HepG2 (cell line): ENCODE measurements around the gene OFD1. TPM values are rescaled to one million over a fixed set of nuclear protein-coding genes. Genes with fewer than 3 reads are reported as not detected.
"Not testable (repeated sequence)": the region's sequence is repeated elsewhere in the genome, so short reads cannot be mapped to it uniquely, and the experiment has no call there.

Source experiments
- ATAC-seq: fragments of 200-7000 bp; cut with Tn5 transposase; 3 replicates; pipeline ENCODE4 v1.9.1; 2020; ENCODE audit warnings: mild to moderate bottlenecking, moderate library complexity
- BruUV-seq: library from RNA; stranded (reverse); fragments of 400-500 nt; replicated peaks from 2 replicates; lab custom pipeline; 2021; lab: Mats Ljungman, UMichigan
- CTCF ChIA-PET: fragments of 300-600 bp; formaldehyde crosslinking; extraction: SDS; loops from one replicate; lab custom pipeline; 2021; ENCODE audit warnings: low total read pairs, inconsistent platforms, low intra/inter-chr PET ratio; lab: Yijun Ruan, JAX
- POLR2A ChIA-PET: fragments of 350-600 bp; sonication (Branson Sonifier 250); formaldehyde crosslinking; loops from one replicate; lab custom pipeline; 2020; ENCODE audit warnings: antibody characterized with exemption, inconsistent platforms; lab: Yijun Ruan, JAX
- DNase-seq: peaks from one replicate; pipeline ENCODE4 v3.0.0-alpha.2; 2015; ENCODE audit warnings: low spot score
- FAIRE-seq: peaks from 3 replicates; lab custom pipeline; 2011; peaks lifted over from hg19 to GRCh38; lab: Jason Lieb, UNC
- H2AFZ ChIP-seq: one replicate; pipeline ENCODE4 v1.6.1; 2011; ENCODE audit warnings: low read length, inconsistent platforms
- H3K27ac ChIP-seq: fragments of 300-600 bp; 3 replicates; pipeline ENCODE4 v1.8.0; 2011; ENCODE audit warnings: mixed run types, mild to moderate bottlenecking, mixed read lengths, low read length, inconsistent platforms; ENCODE audit not compliant: insufficient read depth; ENCODE audit errors: extremely low read length
- H3K27me3 ChIP-seq, 2 experiments: fragments of 200-600 bp in 1 of 2; 2 replicates in 1 of 2; 3 replicates in 1 of 2; pipeline versions ENCODE4 v1.6.0 to v1.8.0; 2011; ENCODE audit warnings: low read length in 2 of 2, mild to moderate bottlenecking in 2 of 2, moderate library complexity in 2 of 2, inconsistent platforms in 1 of 2; ENCODE audit not compliant: insufficient read depth in 2 of 2, control insufficient read depth in 1 of 2
- H3K36me3 ChIP-seq, 2 experiments: fragments of 200-600 bp in 1 of 2; replicated peaks in 1 of 2; 2 replicates in 1 of 2; 3 replicates in 1 of 2; pipeline versions ENCODE4 v1.5.1 to v1.8.0; 2011; ENCODE audit warnings: low read length in 2 of 2, inconsistent platforms in 1 of 2; ENCODE audit not compliant: insufficient read depth in 2 of 2, control insufficient read depth in 1 of 2
- H3K4me1 ChIP-seq: 2 replicates; pipeline ENCODE4 v1.5.1; 2012; ENCODE audit warnings: low read length, inconsistent platforms; ENCODE audit not compliant: insufficient read depth
- H3K4me2 ChIP-seq: 2 replicates; pipeline ENCODE4 v1.6.0; 2011; ENCODE audit warnings: low read depth, low read length, inconsistent platforms
- H3K4me3 ChIP-seq, 3 experiments: fragments of 200-600 bp in 1 of 3; sonication (generic), shearing (Covaris generic) in 1 of 3; replicated peaks in 1 of 3; 2 replicates each; pipeline ENCODE4 v1.5.1; 2011 to 2016; ENCODE audit warnings: low read length in 3 of 3, inconsistent platforms in 2 of 3, low read depth in 2 of 3, mild to moderate bottlenecking in 2 of 3, control low read depth in 1 of 3, mixed read lengths in 1 of 3; ENCODE audit not compliant: insufficient read depth in 1 of 3
- H3K79me2 ChIP-seq: one replicate; pipeline ENCODE4 v1.6.1; 2011; ENCODE audit warnings: low read length, inconsistent platforms; ENCODE audit not compliant: insufficient read depth
- H3K9ac ChIP-seq: 2 replicates; pipeline ENCODE4 v1.6.0; 2011; ENCODE audit warnings: mild to moderate bottlenecking, low read depth, low read length, inconsistent platforms; ENCODE audit not compliant: insufficient read depth
- H3K9me3 ChIP-seq: 2 replicates; pipeline ENCODE4 v1.5.1; 2012; ENCODE audit warnings: mild to moderate bottlenecking, low read length
- H4K20me1 ChIP-seq: 2 replicates; pipeline ENCODE4 v1.6.0; 2011; ENCODE audit warnings: inconsistent platforms, mild to moderate bottlenecking, low read length, moderate library complexity; ENCODE audit not compliant: insufficient read depth
- CC2D1A ChIP-seq: sonication (generic); formaldehyde crosslinking; IDR thresholded peaks from 2 replicates; pipeline ENCODE4 v1.8.1; 2023; ENCODE audit warnings: mild to moderate bottlenecking, missing genetic modification reagents
- PLRG1 ChIP-seq: fragments of 450-650 bp; conservative IDR thresholded peaks from 2 replicates; pipeline ENCODE4 v1.6.1; 2016
- THRA ChIP-seq: sonication (generic); formaldehyde crosslinking; IDR thresholded peaks from 2 replicates; pipeline ENCODE4 v1.4.0; 2020; ENCODE audit warnings: missing genetic modification reagents, borderline replicate concordance
- ZNF646 ChIP-seq: sonication (generic); formaldehyde crosslinking; IDR thresholded peaks from 2 replicates; pipeline ENCODE4 v1.9.0; 2021; ENCODE audit warnings: mild to moderate bottlenecking, missing genetic modification reagents
- ZNF670 ChIP-seq: sonication (generic); formaldehyde crosslinking; IDR thresholded peaks from 2 replicates; pipeline ENCODE4 v1.8.0; 2022; ENCODE audit warnings: mild to moderate bottlenecking, missing genetic modification reagents, borderline replicate concordance
- WGBS: methylation state at CpG from one replicate; pipeline ENCODE4 v1.1.6; 2017; ENCODE audit warnings: low lambda C conversion rate; 5-methylcytosine and 5-hydroxymethylcytosine counted together
- in situ Hi-C: cut with HindIII; loops from 2 replicates; pipeline ENCODE4 v1.10.0; 2017; ENCODE audit warnings: low pct_unique_long_range_greater_than_20kb; ENCODE audit not compliant: extremely low pct_ligation_motif_present
- intact Hi-C: fragments of 100-400 bp; cut with micrococcal nuclease; formaldehyde crosslinking; loops from one replicate; pipeline ENCODE4 v1.10.0; 2022; ENCODE audit not compliant: unreplicated experiment
- polyA plus RNA-seq, 8 experiments: library from polyadenylated mRNA; depleted of rRNA in 3 of 8; stranded (reverse) in 7 of 8; unstranded in 1 of 8; fragments of >200 nt; fragmentation: Illumina TruSeq in 4 of 8; extraction: Trizol in 4 of 8; gene quantifications; 2 replicates each; pipeline versions ENCODE4 v1.2.1 to v1.2.3, GENCODE V29; 2011 to 2016; ENCODE audit warnings: low read depth in 4 of 8, missing spikeins in 1 of 8, mixed read lengths in 1 of 8; ENCODE audit not compliant: insufficient read depth in 1 of 8
- total RNA-seq, 5 experiments: library from RNA; depleted of rRNA; stranded (reverse); fragments of >200 nt; fragmentation: Illumina TruSeq; extraction: Trizol; gene quantifications; 2 replicates each; pipeline ENCODE4 v1.2.3, GENCODE V29; 2016; ENCODE audit warnings: low read depth in 1 of 5
- TF ChIP-seq, protein P1 (sequence below): sonication (generic); formaldehyde crosslinking; IDR thresholded peaks from 2 replicates; pipeline ENCODE4 v1.5.0; 2020; ENCODE audit warnings: mild to moderate bottlenecking, missing genetic modification reagents, moderate library complexity

OFD1 gene
- total and polyA plus RNA-seq, 2 of the 13 experiments (the other 11 are each of a cell fraction or from before 2014, with no cell fraction given) = 14.9 to 16.4 TPM

GRCh38 chrX:13730523-13730922, 4.0 kb upstream of the OFD1 start:
- H3K9ac ChIP-seq, H3K4me1 ChIP-seq, H3K27ac ChIP-seq, H4K20me1 ChIP-seq, H3K36me3 ChIP-seq, CTCF ChIA-PET, H3K9me3 ChIP-seq, H3K4me2 ChIP-seq, H3K27me3 ChIP-seq, BruUV-seq, H2AFZ ChIP-seq, POLR2A ChIA-PET, ATAC-seq, DNase-seq, FAIRE-seq, in situ Hi-C loops, H3K4me3 ChIP-seq: not testable (repeated sequence)
- 100% methylated on average over 1 of the region's 1 CpG for WGBS
- intact Hi-C loops = loop anchor here (10.0 kb wide), 1 partner anchor 226 kb away; no protein-coding TSS in a partner anchor
- peaks cover 17% of the 10 kb centered on the region for H3K79me2 ChIP-seq

DNA sequence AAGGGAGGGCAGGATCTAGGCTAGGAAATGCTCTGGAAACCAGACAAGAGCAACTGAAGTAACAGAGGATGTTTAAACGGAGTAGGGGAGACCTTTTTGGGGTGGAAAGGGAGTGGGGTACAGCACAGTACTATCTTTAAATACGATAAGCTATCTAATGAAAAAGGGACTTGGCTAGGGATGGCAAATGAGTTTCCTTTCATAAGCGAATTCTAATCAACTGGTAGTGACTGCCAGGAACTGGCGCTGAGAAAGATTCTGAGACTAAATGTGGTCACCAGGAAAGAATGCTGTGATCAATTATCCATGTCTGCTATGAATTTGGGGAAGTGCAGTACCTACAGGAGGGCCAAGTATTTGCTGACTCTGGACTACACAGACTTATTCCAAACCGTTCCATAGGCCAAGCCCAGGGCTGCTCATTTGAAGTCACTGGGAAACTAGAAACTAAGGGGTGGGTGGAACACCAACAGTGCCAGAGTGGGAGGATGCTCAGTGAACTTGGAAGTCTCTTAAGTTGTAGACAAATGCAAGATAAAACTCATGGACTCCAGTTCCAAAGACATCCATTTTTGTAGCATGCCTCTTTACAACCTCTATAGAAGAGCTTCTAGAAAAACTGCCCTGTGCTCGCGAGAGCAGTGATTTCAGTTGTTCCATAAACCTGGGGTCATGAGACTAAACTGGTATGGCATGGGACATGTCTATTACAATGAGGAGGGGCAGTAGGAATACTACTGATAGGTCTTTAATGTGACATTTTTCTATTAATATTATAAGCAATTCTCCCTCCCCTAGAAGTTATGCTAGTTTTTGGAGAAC, 2.1 kb upstream of the OFD1 start:
- H4K20me1 ChIP-seq = no peaks in the 10 kb centered on the region
- H3K27ac ChIP-seq = no peak overlapping the region
- no peaks in the 10 kb centered on the region for H3K36me3 ChIP-seq
- no peaks in the 10 kb centered on the region; a peak in 1 of 5 replicates for H3K27me3 ChIP-seq
- FAIRE-seq = no peak
- DNase-seq = no peak
- H3K4me3 ChIP-seq = no peak overlapping the region
- 0 out of 2 replicates have a peak overlapping the region, but pooled peaks have one; percentile 3 for H3K4me2 ChIP-seq
- H3K79me2 ChIP-seq = peaks cover 19% of the 10 kb centered on the region
- WGBS = 89% methylated on average over 7 of the region's 7 CpGs
- intact Hi-C loops (loop anchor here (10.0 kb wide), 1 partner anchor 228 kb away; no protein-coding TSS in a partner anchor), in situ Hi-C loops (no loop called here)
- H3K9ac ChIP-seq = no peak overlapping the region
- ChIA-PET POLR2A (no interaction called here), CTCF (no interaction called here)
- peaks cover 15% of the 10 kb centered on the region for H3K4me1 ChIP-seq
- BruUV-seq = no TSS peak
- ATAC-seq = no peak
- H2AFZ ChIP-seq = no peak overlapping the region
- H3K9me3 ChIP-seq = no peaks in the 10 kb centered on the region
- TF ChIP-seq ZNF646 (CRISPR knock-in tag) (no peak), THRA (no peak), PLRG1 (no peak), ZNF670 (no peak), CC2D1A (CRISPR knock-in tag) (no peak)
- TF ChIP-seq, protein P1, sequence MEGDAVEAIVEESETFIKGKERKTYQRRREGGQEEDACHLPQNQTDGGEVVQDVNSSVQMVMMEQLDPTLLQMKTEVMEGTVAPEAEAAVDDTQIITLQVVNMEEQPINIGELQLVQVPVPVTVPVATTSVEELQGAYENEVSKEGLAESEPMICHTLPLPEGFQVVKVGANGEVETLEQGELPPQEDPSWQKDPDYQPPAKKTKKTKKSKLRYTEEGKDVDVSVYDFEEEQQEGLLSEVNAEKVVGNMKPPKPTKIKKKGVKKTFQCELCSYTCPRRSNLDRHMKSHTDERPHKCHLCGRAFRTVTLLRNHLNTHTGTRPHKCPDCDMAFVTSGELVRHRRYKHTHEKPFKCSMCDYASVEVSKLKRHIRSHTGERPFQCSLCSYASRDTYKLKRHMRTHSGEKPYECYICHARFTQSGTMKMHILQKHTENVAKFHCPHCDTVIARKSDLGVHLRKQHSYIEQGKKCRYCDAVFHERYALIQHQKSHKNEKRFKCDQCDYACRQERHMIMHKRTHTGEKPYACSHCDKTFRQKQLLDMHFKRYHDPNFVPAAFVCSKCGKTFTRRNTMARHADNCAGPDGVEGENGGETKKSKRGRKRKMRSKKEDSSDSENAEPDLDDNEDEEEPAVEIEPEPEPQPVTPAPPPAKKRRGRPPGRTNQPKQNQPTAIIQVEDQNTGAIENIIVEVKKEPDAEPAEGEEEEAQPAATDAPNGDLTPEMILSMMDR (CRISPR knock-in tag) = no peak
